Aorta (tissue), 5 donors: Measurements from ENCODE around the gene CCDC178. TPM values are rescaled to one million over a fixed set of nuclear protein-coding genes. Genes with fewer than 3 reads are reported as not detected.

Experiments used
- ATAC-seq: fragments of 200-7000 bp; cut with Tn5 transposase; one replicate; pipeline ENCODE4 v1.9.1; 2022; ENCODE audit warnings: moderate library complexity; ENCODE audit not compliant: low FRiP score
- DNase-seq, 2 donors: peaks; one replicate each; pipeline ENCODE4 v3.0.0-alpha.2; 2020
- H3K27ac ChIP-seq, 2 donors: one replicate each; pipeline ENCODE4 v1.5.1; 2013; ENCODE audit warnings: low read length in 2 of 2, mild to moderate bottlenecking in 2 of 2, moderate library complexity in 2 of 2, control low read depth in 1 of 2, inconsistent platforms in 1 of 2, low read depth in 1 of 2
- H3K27me3 ChIP-seq, 2 donors: one replicate each; pipeline ENCODE4 v1.6.1; 2013; ENCODE audit warnings: control low read depth in 1 of 2, low read length in 1 of 2, mild to moderate bottlenecking in 1 of 2, moderate library complexity in 1 of 2; ENCODE audit not compliant: insufficient read depth in 2 of 2, control insufficient read depth in 1 of 2
- H3K36me3 ChIP-seq, 2 donors: one replicate each; pipeline ENCODE4 v1.6.1; 2013; ENCODE audit warnings: control low read depth in 1 of 2, low read length in 1 of 2, mild to moderate bottlenecking in 1 of 2; ENCODE audit not compliant: insufficient read depth in 2 of 2, control insufficient read depth in 1 of 2
- H3K4me1 ChIP-seq, 2 donors: one replicate each; pipeline ENCODE4 v1.6.1; 2013; ENCODE audit warnings: low read length in 2 of 2, control low read depth in 1 of 2, mild to moderate bottlenecking in 1 of 2, moderate library complexity in 1 of 2; ENCODE audit not compliant: insufficient read depth in 2 of 2, control insufficient read depth in 1 of 2
- H3K4me3 ChIP-seq, 2 donors: one replicate each; pipeline ENCODE4 v1.5.1; 2013; ENCODE audit warnings: low read length in 2 of 2, control low read depth in 1 of 2, mild to moderate bottlenecking in 1 of 2
- H3K9me3 ChIP-seq: one replicate; pipeline ENCODE4 v1.6.1; 2013; ENCODE audit warnings: mild to moderate bottlenecking, low read length; ENCODE audit not compliant: control insufficient read depth
- WGBS, 2 donors: extraction: QIAGEN DNeasy Blood & Tissue Kit; methylation state at CpG; one replicate each; pipeline ENCODE4 v1.1.7; 2013; 5-methylcytosine and 5-hydroxymethylcytosine counted together
- intact Hi-C, 2 donors: fragments of 100-400 bp; cut with DNase I; formaldehyde crosslinking; loops; one replicate each; pipeline versions ENCODE4 v1.14.2 to v1.15.0; 2022
- polyA plus RNA-seq, 2 donors: library from polyadenylated mRNA; stranded (reverse); fragments of 200-250 nt; gene quantifications; one replicate each; pipeline ENCODE4 v1.2.3, GENCODE V29; 2013
- total RNA-seq, 2 donors: library from RNA; stranded (reverse); fragmentation: NEBNext Ultra II Directional; extraction: Animal tissue kit (Norgen Biotek cat#: 25700); gene quantifications; one replicate each; pipeline ENCODE4 v1.2.1, GENCODE V29; 2021
- donor health status: healthy with polysubstance abuse.
- donor health status: Bipolar disorder and iron deficiency.
- donor health status: DM: no; HTN: no; CAD: no.
- donor health status: DM: no; HTN: no; CAD: no.
- donor health status: DM: yes; HTN: yes; CAD: no.

Gene CCDC178
- total and polyA plus RNA-seq, 4 donors: 0.42 to 1.9 TPM; not detected in 2

DNA sequence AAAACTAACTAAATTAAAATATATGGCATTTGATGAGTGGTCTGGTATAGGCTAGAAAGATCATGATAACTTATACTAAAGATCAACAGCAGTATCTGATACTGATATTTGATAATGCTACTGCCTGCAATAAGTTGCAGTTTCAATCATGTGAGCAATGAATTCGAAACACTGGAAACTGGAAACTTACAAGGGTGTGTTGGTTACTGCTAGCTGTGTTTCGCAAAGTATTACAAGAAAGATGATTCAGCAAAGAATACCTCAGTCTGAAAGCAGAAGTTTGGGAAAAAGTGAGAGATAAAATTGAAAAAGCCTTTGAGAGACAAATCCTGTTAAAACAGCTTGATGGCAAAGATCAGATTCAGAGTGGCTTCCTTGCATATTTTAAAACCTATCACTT lies 294.5 kb downstream of the CCDC178 start:
- H3K4me1 ChIP-seq: no peaks in the 10 kb centered on the region
- H3K27me3 ChIP-seq: no peaks in the 10 kb centered on the region
- ATAC-seq: no peak
- no peak for DNase-seq
- H3K36me3 ChIP-seq: no peaks in the 10 kb centered on the region
- intact Hi-C loops: no loop called here
- 83 to 84% methylated on average over 2 of the region's 2 CpGs for WGBS, 2 donors
- H3K9me3 ChIP-seq: no peaks in the 10 kb centered on the region
- no peak overlapping the region for H3K4me3 ChIP-seq
- H3K27ac ChIP-seq: no peak overlapping the region

DNA sequence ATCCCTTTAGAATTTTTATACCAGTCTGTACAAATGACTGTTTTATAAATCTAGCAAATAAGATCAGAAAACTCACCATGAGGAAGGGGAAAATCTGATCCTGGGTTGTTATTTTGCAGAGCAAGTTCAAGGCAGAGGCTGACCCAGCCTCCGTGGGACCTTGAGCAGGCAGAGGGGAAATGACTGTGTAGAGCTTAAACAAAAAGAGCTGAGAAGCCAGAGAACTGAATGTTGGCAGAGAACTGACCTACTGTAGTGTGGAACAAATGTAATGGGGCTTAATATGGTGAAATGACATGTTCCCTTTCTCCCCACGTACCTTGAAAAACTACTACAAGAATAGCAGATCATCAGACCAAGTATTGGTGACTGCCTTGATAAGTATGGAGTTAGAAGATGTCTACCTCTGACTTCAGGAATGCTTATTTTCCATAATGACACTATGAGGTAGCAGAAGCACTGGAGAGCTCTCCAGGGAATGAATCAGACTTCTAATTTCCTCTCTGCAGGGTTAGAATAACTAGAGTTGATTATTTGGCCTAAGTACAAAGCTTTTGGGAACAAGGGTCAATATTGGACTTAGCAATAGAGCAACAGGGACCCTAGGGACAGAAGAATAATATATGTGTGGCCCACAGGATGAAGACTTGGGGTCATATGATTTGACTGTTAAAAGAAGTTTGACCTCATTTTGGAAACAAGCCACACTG lies 304.4 kb downstream of the CCDC178 start:
- no peaks in the 10 kb centered on the region for H3K27me3 ChIP-seq
- H3K27ac ChIP-seq: no peak overlapping the region
- intact Hi-C loops: no loop called here
- no peak for DNase-seq
- no peak for ATAC-seq
- H3K9me3 ChIP-seq: peaks cover 2% of the 10 kb centered on the region
- no peaks in the 10 kb centered on the region for H3K36me3 ChIP-seq
- H3K4me1 ChIP-seq: no peaks in the 10 kb centered on the region
- H3K4me3 ChIP-seq: no peak overlapping the region
- 38 to 44% methylated on average over 2 of the region's 2 CpGs for WGBS, 2 donors

- H3K27ac ChIP-seq: no peak overlapping the region
- H3K27me3 ChIP-seq: no peaks in the 10 kb centered on the region
- no peak for ATAC-seq
- no peaks in the 10 kb centered on the region for H3K4me1 ChIP-seq
- H3K36me3 ChIP-seq: no peaks in the 10 kb centered on the region
- H3K9me3 ChIP-seq: no peaks in the 10 kb centered on the region
- no peak overlapping the region for H3K4me3 ChIP-seq
- intact Hi-C loops: no loop called here
- no peak for DNase-seq
- 74 to 81% methylated on average over 2 of the region's 2 CpGs for WGBS, 2 donors
These were observed 307.9 kb downstream of the CCDC178 start for GRCh38 chr18:33132657-33133056.

- 50 to 53% methylated on average over 4 of the region's 4 CpGs for WGBS, 2 donors
- no peaks in the 10 kb centered on the region for H3K36me3 ChIP-seq
- ATAC-seq (no peak), DNase-seq (no peak)
- H3K27ac ChIP-seq: no peak overlapping the region
- H3K27me3 ChIP-seq: no peaks in the 10 kb centered on the region
- intact Hi-C loops: no loop called here
- no peak overlapping the region for H3K4me3 ChIP-seq
- no peaks in the 10 kb centered on the region for H3K4me1 ChIP-seq
- no peaks in the 10 kb centered on the region for H3K9me3 ChIP-seq
These were observed 311.9 kb downstream of the CCDC178 start for GRCh38 chr18:33128581-33128980.

DNA sequence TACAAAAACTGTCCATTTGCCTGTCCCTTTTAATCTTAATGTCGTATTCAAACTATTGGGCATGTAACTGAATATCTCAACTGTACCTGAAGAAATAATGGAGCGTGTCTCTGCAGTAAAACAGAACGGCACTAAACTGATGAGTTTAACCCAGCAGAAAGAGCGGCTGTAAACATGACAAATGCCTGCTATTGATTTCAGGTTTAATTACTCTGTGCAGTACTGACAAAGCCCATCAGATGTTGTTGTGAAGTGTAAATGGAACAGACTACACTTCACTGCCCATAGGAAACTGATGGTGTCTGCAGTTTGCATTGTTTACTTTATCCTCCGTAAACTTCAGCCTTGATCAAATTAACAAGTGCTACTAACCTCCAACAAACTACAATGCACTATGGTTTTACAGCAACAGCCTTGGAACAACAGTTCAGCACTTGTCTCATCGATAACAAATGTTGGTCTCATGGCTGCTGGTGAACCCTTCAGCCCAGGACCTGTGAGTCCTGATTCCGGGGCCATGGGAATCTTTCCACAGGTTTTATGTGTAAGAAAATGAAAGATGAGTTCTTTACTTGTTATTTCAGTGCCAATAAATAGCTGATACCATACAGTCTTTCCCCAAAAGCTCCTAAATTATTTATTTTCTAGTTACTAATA lies 316.5 kb downstream of the CCDC178 start:
- ATAC-seq (no peak), DNase-seq (no peak)
- Histone ChIP-seq H3K4me3 (no peak overlapping the region), H3K4me1 (no peaks in the 10 kb centered on the region), H3K9me3 (no peaks in the 10 kb centered on the region), H3K27me3 (peaks cover 0 to 1% of the 10 kb centered on the region in 2 donors), H3K36me3 (no peaks in the 10 kb centered on the region), H3K27ac (no peak overlapping the region)
- 62 to 65% methylated on average over 7 of the region's 7 CpGs for whole genome bisulfite sequencing, 2 donors
- intact Hi-C loops: no loop called here

GRCh38 chr18:33116376-33116775 lies 324.1 kb downstream of the CCDC178 start:
- intact Hi-C loops: no loop called here
- ATAC-seq: no peak

GRCh38 chr18:33115917-33116316 lies 324.6 kb downstream of the CCDC178 start:
- H3K27ac ChIP-seq: no peak overlapping the region
- H3K27me3 ChIP-seq: no peaks in the 10 kb centered on the region
- no peak overlapping the region for H3K4me3 ChIP-seq
- no peaks in the 10 kb centered on the region for H3K36me3 ChIP-seq
- H3K4me1 ChIP-seq: no peaks in the 10 kb centered on the region
- 65 to 92% methylated on average over 1 of the region's 1 CpG for WGBS, 2 donors
- ATAC-seq (no peak), DNase-seq (no peak)
- H3K9me3 ChIP-seq: no peaks in the 10 kb centered on the region
- intact Hi-C loops: no loop called here

More at GRCh38 chr18:33116376-33116775, 324.1 kb downstream of the CCDC178 start:
- Histone ChIP-seq H3K36me3 (no peaks in the 10 kb centered on the region), H3K9me3 (no peaks in the 10 kb centered on the region), H3K27me3 (peaks cover 0 to 1% of the 10 kb centered on the region in 2 donors), H3K4me1 (no peaks in the 10 kb centered on the region), H3K27ac (no peak overlapping the region), H3K4me3 (no peak overlapping the region)
- WGBS, 2 donors: 5 to 8% methylated on average over 3 of the region's 3 CpGs
- DNase-seq: no peak

DNA sequence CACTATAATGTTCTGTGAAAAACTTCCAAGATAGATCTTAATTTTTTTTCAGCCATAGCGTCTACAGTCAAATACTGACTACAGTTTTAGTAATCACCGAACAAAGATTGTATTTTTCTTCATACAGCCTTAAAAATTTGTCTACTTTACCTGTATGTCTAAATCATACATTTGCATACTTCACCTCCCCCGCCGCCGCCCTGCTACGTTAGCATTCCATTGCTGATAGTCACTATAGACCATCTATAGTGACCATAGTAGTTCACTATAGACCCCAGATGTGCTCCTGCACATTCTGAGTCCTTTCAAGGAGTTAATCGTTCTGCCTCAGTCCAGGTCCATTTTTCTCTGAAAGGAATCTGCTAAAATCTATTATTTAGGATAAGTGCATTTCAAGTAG lies 325.0 kb downstream of the CCDC178 start:
- Histone ChIP-seq H3K36me3 (no peaks in the 10 kb centered on the region), H3K4me1 (no peaks in the 10 kb centered on the region), H3K27ac (no peak overlapping the region), H3K27me3 (no peaks in the 10 kb centered on the region), H3K4me3 (no peak overlapping the region), H3K9me3 (no peaks in the 10 kb centered on the region)
- 81 to 91% methylated on average over 7 of the region's 7 CpGs for WGBS, 2 donors
- ATAC-seq (no peak), DNase-seq (no peak)
- intact Hi-C loops: no loop called here

DNA sequence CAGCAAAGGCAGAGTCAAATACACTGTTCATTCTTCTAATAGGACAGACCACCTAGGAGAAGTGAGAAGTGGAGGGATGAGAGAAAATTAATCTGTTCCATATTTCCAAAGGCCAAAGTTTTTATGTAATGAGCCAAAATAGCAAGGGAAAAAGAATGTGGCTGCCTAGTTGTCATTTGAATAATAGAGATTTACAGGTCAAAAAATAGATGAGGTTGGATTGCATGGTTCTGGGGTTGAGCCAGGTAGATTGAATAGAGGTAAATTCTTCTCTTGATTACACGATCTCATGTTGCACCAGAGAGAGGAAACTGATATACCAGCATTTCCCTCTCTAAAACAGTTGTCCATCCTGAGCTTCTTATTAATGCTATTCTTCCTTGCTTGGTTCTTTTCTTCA lies 325.8 kb downstream of the CCDC178 start:
- ATAC-seq (no peak), DNase-seq (no peak)
- 84 to 88% methylated on average over 1 of the region's 1 CpG for WGBS, 2 donors
- Histone ChIP-seq H3K4me1 (no peaks in the 10 kb centered on the region), H3K9me3 (no peaks in the 10 kb centered on the region), H3K36me3 (no peaks in the 10 kb centered on the region), H3K27me3 (no peaks in the 10 kb centered on the region), H3K4me3 (no peak overlapping the region), H3K27ac (no peak overlapping the region)
- intact Hi-C loops: no loop called here
